Spleen (tissue), 11 donors: ENCODE data around the gene SCYGR3. TPM values are rescaled to one million over a fixed set of nuclear protein-coding genes. Genes with fewer than 3 reads are reported as not detected.

Experiments used
- DNase-seq: peaks from one replicate; pipeline ENCODE4 v3.0.0-alpha.2; 2020
- H3K27ac ChIP-seq, 8 donors: fragments of 200-600 bp; sonication (generic) in 7 of 8; 1 replicate in 4 of 8; 2 replicates in 4 of 8; pipeline versions ENCODE4 v1.5.0 to v1.8.0; 2016 to 2021; ENCODE audit warnings: inconsistent platforms in 4 of 8, mild to moderate bottlenecking in 4 of 8, moderate library complexity in 1 of 8
- H3K27me3 ChIP-seq, 7 donors: fragments of 200-600 bp; sonication (generic) in 6 of 7; replicated peaks in 1 of 7; 1 replicate in 4 of 7; 2 replicates in 3 of 7; pipeline versions ENCODE4 v1.5.0 to v1.8.0; 2016 to 2021; ENCODE audit warnings: inconsistent platforms in 3 of 7, mild to moderate bottlenecking in 1 of 7
- H3K36me3 ChIP-seq, 6 donors: fragments of 200-600 bp; sonication (generic) in 5 of 6; 1 replicate in 4 of 6; 2 replicates in 2 of 6; pipeline versions ENCODE4 v1.5.0 to v1.8.0; 2016 to 2021; ENCODE audit warnings: inconsistent platforms in 2 of 6
- H3K4me1 ChIP-seq, 6 donors: fragments of 200-600 bp; sonication (generic) in 5 of 6; 1 replicate in 3 of 6; 2 replicates in 3 of 6; pipeline versions ENCODE4 v1.5.0 to v1.8.0; 2016 to 2021; ENCODE audit warnings: inconsistent platforms in 3 of 6
- H3K4me3 ChIP-seq, 8 donors: fragments of 200-600 bp; sonication (generic) in 7 of 8; 1 replicate in 4 of 8; 2 replicates in 4 of 8; pipeline versions ENCODE4 v1.5.0 to v1.8.0; 2016 to 2021; ENCODE audit warnings: inconsistent platforms in 4 of 8, mild to moderate bottlenecking in 4 of 8, moderate library complexity in 2 of 8
- H3K9me3 ChIP-seq, 8 donors: fragments of 200-600 bp; sonication (generic) in 7 of 8; 1 replicate in 4 of 8; 2 replicates in 4 of 8; pipeline versions ENCODE4 v1.5.0 to v1.8.0; 2016 to 2021; ENCODE audit warnings: inconsistent platforms in 4 of 8
- POLR2A ChIP-seq, 3 donors: fragments of 450-650 bp; IDR thresholded peaks; one replicate each; pipeline ENCODE4 v1.5.1; 2017; ENCODE audit warnings: antibody characterized with exemption in 3 of 3, mild to moderate bottlenecking in 1 of 3
- POLR2AphosphoS5 ChIP-seq, 3 donors: sonication (generic); formaldehyde crosslinking; IDR thresholded peaks; one replicate each; pipeline ENCODE4 v1.5.1; 2017; ENCODE audit warnings: antibody characterized with exemption in 3 of 3
- WGBS, 5 donors: extraction: QIAGEN DNeasy Blood & Tissue Kit in 3 of 5; methylation state at CpG; one replicate each; pipeline versions ENCODE4 v1.1.5 to v1.1.7; 2013 to 2018; 5-methylcytosine and 5-hydroxymethylcytosine counted together
- intact Hi-C: fragments of 100-400 bp; cut with DNase I; formaldehyde crosslinking; loops from one replicate; pipeline ENCODE4 v1.15.0; 2023; ENCODE audit warnings: low total_unique reads
- polyA plus RNA-seq, 3 donors: library from polyadenylated mRNA; stranded (reverse); fragments of 200-250 nt; gene quantifications; one replicate each; pipeline ENCODE4 v1.2.1, GENCODE V29; 2013
- total RNA-seq, 7 donors: library from RNA; depleted of rRNA in 3 of 7; stranded (reverse); fragments of >200 nt in 3 of 7; fragmentation: NEBNext Ultra II Directional in 4 of 7; extraction: Animal tissue kit (Norgen Biotek cat#: 25700) in 4 of 7; gene quantifications; one replicate each; pipeline versions ENCODE4 v1.1.0 to v1.2.1, GENCODE V29; 2016 to 2021
- TF ChIP-seq, protein P1 (sequence below), 11 experiments: fragments of 200-600 bp in 7 of 11; fragments of 450-650 bp in 4 of 11; sonication (generic) in 4 of 11; IDR thresholded peaks in 8 of 11; conservative IDR thresholded peaks in 3 of 11; 1 replicate in 7 of 11; 2 replicates in 4 of 11; pipeline versions ENCODE4 v1.4.0 to v1.8.0; 2016 to 2021; ENCODE audit warnings: antibody characterized with exemption in 11 of 11, inconsistent platforms in 4 of 11, mild to moderate bottlenecking in 1 of 11
- donor health status: healthy with polysubstance abuse.
- donor health status: DM: no; HTN: no; CAD: no; lungs with moderate emphysema.
- donor health status: DM: no; HTN: no; CAD: no.
- donor health status: Bipolar disorder and iron deficiency.
- donor health status: healthy.
- donor health status: DM: no; HTN: no; CAD: no.
- donor health status: DM: yes; HTN: yes; CAD: no.

The SCYGR3 gene
- total and polyA plus RNA-seq, 10 donors, result not detected

DNA sequence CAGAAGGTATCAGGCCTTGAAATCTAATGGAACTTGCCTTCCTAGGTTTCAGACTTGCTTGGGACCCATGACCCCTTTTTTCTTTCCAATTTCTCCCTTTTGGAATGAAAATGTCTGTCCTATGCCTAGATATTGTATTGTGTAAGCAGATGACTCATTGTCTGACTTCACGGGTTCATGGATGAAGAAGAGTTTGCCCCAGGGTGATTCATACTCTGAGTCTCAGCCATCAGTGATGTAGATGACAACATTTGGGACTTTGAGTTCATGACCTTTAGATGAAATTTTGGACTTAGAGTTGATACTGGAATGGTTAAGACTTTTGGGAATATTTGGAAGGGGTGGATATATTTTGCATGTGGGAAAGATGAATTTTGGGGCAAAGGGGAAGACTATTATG, 40.8 kb upstream of the SCYGR3 start:
- H3K27ac ChIP-seq, result no peak overlapping the region
- WGBS, 5 donors, result 33 to 72% (median 44%) methylated on average over 1 of the region's 1 CpG
- no peak for DNase-seq
- no peak for TF ChIP-seq POLR2AphosphoS5 (IDR thresholded peaks at IDR 0.05)
- TF ChIP-seq, protein P1, sequence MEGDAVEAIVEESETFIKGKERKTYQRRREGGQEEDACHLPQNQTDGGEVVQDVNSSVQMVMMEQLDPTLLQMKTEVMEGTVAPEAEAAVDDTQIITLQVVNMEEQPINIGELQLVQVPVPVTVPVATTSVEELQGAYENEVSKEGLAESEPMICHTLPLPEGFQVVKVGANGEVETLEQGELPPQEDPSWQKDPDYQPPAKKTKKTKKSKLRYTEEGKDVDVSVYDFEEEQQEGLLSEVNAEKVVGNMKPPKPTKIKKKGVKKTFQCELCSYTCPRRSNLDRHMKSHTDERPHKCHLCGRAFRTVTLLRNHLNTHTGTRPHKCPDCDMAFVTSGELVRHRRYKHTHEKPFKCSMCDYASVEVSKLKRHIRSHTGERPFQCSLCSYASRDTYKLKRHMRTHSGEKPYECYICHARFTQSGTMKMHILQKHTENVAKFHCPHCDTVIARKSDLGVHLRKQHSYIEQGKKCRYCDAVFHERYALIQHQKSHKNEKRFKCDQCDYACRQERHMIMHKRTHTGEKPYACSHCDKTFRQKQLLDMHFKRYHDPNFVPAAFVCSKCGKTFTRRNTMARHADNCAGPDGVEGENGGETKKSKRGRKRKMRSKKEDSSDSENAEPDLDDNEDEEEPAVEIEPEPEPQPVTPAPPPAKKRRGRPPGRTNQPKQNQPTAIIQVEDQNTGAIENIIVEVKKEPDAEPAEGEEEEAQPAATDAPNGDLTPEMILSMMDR (IDR thresholded peaks at IDR 0.05 in 8 of 11, conservative IDR thresholded peaks at IDR 0.05 in 3 of 11), result no peak
- TF ChIP-seq POLR2A (IDR thresholded peaks at IDR 0.05), result no peak
- no peaks in the 10 kb centered on the region for H3K36me3 ChIP-seq
- no peaks in the 10 kb centered on the region for H3K27me3 ChIP-seq
- no peak overlapping the region for H3K4me3 ChIP-seq
- H3K9me3 ChIP-seq, result no peaks in the 10 kb centered on the region
- intact Hi-C loops, result loop anchor here (5.0 kb wide), 1 partner anchor 112 kb away; no protein-coding TSS in a partner anchor
- H3K4me1 ChIP-seq, result peaks cover 0 to 6% (median 2%) of the 10 kb centered on the region in 6 donors

DNA sequence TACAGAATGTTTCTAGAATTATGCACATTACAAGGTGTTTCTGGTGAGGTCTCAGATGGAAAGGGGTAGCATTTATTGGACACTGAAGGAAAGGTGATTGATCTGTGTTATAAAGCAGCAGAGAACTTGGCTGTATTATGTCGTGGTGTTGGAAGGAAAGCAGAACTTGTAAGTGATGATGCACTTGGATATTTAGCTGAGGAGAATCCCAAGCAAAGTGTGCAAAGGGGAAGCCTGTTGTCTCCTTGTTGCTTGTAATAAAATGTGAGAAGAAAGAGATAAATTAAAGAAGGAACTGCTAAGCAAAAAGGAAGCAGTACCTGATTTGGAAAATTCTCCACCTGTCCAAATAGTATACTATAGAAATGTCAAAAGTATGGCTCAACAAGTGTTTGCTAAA, 39.8 kb upstream of the SCYGR3 start:
- Histone ChIP-seq H3K4me3 (no peak overlapping the region), H3K4me1 (peaks cover 0 to 6% (median 2%) of the 10 kb centered on the region in 6 donors), H3K9me3 (no peaks in the 10 kb centered on the region), H3K36me3 (no peaks in the 10 kb centered on the region), H3K27ac (no peak overlapping the region), H3K27me3 (no peaks in the 10 kb centered on the region)
- 46 to 75% (median 53%) methylated on average over 1 of the region's 1 CpG for WGBS, 5 donors
- TF ChIP-seq, protein P1 (IDR thresholded peaks at IDR 0.05 in 8 of 11, conservative IDR thresholded peaks at IDR 0.05 in 3 of 11), result no peak
- TF ChIP-seq POLR2AphosphoS5 (IDR thresholded peaks at IDR 0.05) (no peak), POLR2A (IDR thresholded peaks at IDR 0.05) (no peak)
- intact Hi-C loops, result no loop called here
- no peak for DNase-seq

DNA sequence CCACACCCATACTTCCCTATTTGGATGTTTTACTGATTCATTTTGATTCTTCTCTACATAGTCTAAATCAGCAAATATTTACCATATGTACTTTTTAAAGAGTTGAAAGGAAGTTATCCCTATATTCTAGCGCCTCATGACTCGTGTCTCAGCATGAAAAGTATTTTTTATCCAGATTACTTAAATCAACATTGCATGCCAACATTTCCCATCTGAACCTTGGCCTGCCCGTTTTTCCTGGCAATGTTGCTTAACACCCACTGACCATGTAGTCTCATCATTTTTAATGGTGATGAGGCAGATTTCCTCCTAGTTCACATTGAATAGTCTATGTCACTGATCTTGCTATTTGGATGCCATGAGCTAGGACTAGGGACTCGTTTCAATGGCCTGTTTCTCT, 38.8 kb upstream of the SCYGR3 start:
- Histone ChIP-seq H3K27me3 (no peaks in the 10 kb centered on the region), H3K4me3 (no peak overlapping the region), H3K4me1 (peaks cover 0 to 5% (median 2%) of the 10 kb centered on the region in 6 donors), H3K36me3 (no peaks in the 10 kb centered on the region), H3K27ac (no peak overlapping the region), H3K9me3 (no peaks in the 10 kb centered on the region)
- no peak for DNase-seq
- intact Hi-C loops, result no loop called here
- TF ChIP-seq POLR2A (IDR thresholded peaks at IDR 0.05) (no peak), POLR2AphosphoS5 (IDR thresholded peaks at IDR 0.05) (no peak)
- TF ChIP-seq, protein P1 (IDR thresholded peaks at IDR 0.05 in 8 of 11, conservative IDR thresholded peaks at IDR 0.05 in 3 of 11), result no peak
- 32 to 61% (median 46%) methylated on average over 3 to 4 of the region's 4 CpGs for WGBS, 5 donors

DNA sequence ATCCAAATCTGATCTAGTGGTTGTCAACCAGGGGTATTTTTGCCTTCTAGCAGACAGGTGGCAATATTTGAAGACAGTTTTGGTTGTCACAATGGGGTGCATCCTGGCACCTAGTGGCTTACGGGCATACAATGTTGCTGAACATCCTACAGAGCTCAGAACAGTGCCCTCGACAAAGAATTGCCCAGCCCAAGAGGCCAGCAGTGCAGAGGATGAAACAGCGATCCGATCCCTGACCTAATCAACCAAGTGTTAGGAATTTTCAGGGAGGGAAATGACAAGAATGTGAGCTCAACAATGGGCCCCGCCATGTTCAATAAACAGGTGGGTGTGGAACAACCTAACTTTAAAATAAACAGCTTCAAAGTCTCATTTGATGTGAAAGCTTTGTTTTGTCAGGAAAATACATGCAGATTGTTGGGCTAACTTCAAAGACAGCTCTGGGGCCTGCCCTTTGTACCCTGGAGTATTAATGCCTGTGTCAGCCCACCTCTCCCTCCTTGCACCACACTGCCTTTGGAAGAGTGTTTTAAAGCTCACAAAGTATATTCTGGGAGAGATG, 29.4 kb upstream of the SCYGR3 start:
- DNase-seq, result no peak
- intact Hi-C loops, result no loop called here
- H3K9me3 ChIP-seq, result no peaks in the 10 kb centered on the region
- H3K4me1 ChIP-seq, result no peaks in the 10 kb centered on the region
- no peaks in the 10 kb centered on the region for H3K36me3 ChIP-seq
- TF ChIP-seq, protein P1 (IDR thresholded peaks at IDR 0.05 in 8 of 11, conservative IDR thresholded peaks at IDR 0.05 in 3 of 11), result no peak
- no peak for TF ChIP-seq POLR2AphosphoS5 (IDR thresholded peaks at IDR 0.05)
- TF ChIP-seq POLR2A (IDR thresholded peaks at IDR 0.05), result no peak
- no peak overlapping the region for H3K27ac ChIP-seq
- H3K27me3 ChIP-seq, result peaks cover 0 to 4% (median 0%) of the 10 kb centered on the region in 7 donors
- 80 to 91% (median 87%) methylated on average over 5 of the region's 5 CpGs for WGBS, 5 donors
- H3K4me3 ChIP-seq, result no peak overlapping the region
